Activated CD8-positive, alpha-beta memory T cell treated with anti-CD3 and anti-CD28 coated beads, Interleukin-2, amount 50 U/mL, for 24 hours (primary cell): ENCODE data around the gene CHRNE.

Experiments
- DNase-seq: peaks from one replicate; pipeline ENCODE4 v3.0.0-alpha.2; 2020; ENCODE audit errors: extremely low read depth

CHRNE gene

GRCh38 chr17:4854111-4854681, 48.7 kb downstream of the CHRNE start:
- no peak for DNase-seq

DNA sequence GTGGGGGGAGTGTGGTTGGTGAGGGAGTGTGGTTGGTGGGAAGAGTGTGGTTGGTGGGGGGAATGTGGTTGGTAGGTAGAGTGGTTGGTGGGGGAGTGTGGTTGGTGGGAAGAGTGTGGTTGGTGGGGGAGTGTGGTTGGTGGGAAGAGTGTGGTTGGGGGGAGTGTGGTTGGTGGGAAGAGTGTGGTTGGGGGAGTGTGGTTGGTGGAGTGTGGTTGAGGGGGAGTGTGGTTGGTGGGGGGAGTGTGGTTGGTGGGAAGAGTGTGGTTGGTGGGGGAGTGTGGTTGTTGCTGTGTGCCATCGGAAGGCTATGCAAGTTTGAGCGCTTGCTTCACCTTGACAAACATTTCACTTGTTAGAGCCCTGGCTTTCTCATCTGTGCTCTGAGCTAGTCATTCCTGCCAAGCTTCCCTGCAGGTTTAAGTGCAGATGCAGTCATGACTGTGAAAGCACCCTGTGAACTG, 49.7 kb downstream of the CHRNE start:
- no peak for DNase-seq

DNA sequence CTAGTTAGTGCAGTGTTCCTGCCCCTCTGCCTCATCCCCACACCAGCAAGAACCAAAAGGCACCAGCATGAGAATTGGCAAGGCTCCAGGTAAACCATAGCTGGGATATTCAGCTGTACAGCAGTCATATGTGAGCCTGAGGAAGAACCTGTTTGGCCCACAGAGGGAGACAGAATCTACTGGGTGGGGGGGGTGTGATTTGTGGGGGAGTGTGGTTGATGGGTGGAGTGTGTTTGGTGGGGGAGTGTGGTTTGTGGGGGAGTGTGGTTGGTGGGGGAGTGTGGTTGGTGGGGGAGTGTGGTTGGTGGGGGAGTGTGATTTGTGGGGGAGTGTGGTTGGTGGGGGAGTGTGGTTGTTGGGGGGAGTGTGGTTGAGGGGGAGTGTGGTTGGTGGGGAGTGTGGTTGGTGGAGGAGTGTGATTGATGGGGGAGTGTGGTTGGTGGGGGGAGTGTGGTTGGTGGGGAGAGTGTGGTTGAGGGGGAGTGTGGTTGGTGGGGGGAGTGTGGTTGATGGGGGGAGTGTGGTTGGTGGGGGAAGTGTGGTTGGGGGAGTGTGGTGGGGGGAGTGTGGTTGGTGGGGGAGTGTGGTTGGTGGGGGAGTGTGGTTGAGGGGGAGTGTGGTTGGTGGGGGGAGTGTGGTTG, 50.2 kb downstream of the CHRNE start:
- DNase-seq = no peak

GRCh38 chr17:4851084-4851483, 51.8 kb downstream of the CHRNE start:
- no peak for DNase-seq

- no peak for DNase-seq
These were observed 52.7 kb downstream of the CHRNE start for GRCh38 chr17:4850246-4850645.

- no peak for DNase-seq
These were observed 53.8 kb downstream of the CHRNE start for GRCh38 chr17:4849011-4849536.
